GM10266 (cell line): Measurements from ENCODE around the gene EPHB3.
A peak's percentile ranks its signal among the peaks of the same experiment; 100 is the strongest.

ENCODE experiments used
- DNase-seq: peaks from one replicate; pipeline ENCODE4 v3.0.0; 2012; ENCODE audit errors: extremely low spot score
- CTCF ChIP-seq: IDR thresholded peaks from 2 replicates; pipeline ENCODE4 v1.5.1; 2012; ENCODE audit warnings: mild to moderate bottlenecking, low read depth; ENCODE audit not compliant: control insufficient read depth, insufficient read depth; ENCODE audit errors: missing control alignments

The EPHB3 gene

GRCh38 chr3:184545769-184546168 lies 15.8 kb upstream of the EPHB3 start:
- TF ChIP-seq CTCF: no peak
- no peak for DNase-seq

GRCh38 chr3:184546252-184546651 lies 15.3 kb upstream of the EPHB3 start:
- peak; percentile 52 for DNase-seq
- TF ChIP-seq CTCF: no peak

- no peak for DNase-seq
- no peak for TF ChIP-seq CTCF
Observed at GRCh38 chr3:184549796-184550577, 11.6 kb upstream of the EPHB3 start.

- no peak for DNase-seq
- no peak for TF ChIP-seq CTCF
Observed at GRCh38 chr3:184551103-184551502, 10.5 kb upstream of the EPHB3 start.

GRCh38 chr3:184551614-184552256 lies 9.8 kb upstream of the EPHB3 start:
- no peak for TF ChIP-seq CTCF
- no peak for DNase-seq

- DNase-seq: no peak
- no peak for TF ChIP-seq CTCF
Observed at GRCh38 chr3:184552296-184552695, 9.3 kb upstream of the EPHB3 start.

GRCh38 chr3:184552863-184553262 lies 8.7 kb upstream of the EPHB3 start:
- DNase-seq: no peak
- no peak for TF ChIP-seq CTCF
